A549 (cell line): ENCODE measurements around the gene UNCX. TPM values are rescaled to one million over a fixed set of nuclear protein-coding genes. Genes with fewer than 3 reads are reported as not detected.

Experiments
- ATAC-seq, 2 experiments: fragments of 200-7000 bp in 1 of 2; fragments of >200 bp in 1 of 2; cut with Nextera tagmentation in 1 of 2; cut with Tn5 transposase in 1 of 2; 3 replicates each; pipeline versions ENCODE4 v1.8.0 to v1.9.1; 2018 to 2020; ENCODE audit warnings: mild to moderate bottlenecking in 1 of 2, moderate library complexity in 1 of 2
- CTCF ChIA-PET: fragments of 300-600 bp; sonication (Branson Sonifier 250); formaldehyde crosslinking; extraction: SDS; loops from one replicate; lab custom pipeline; 2021; ENCODE audit warnings: antibody characterized with exemption, inconsistent platforms; lab: Yijun Ruan, JAX
- POLR2A ChIA-PET: fragments of 350-600 bp; formaldehyde crosslinking; extraction: SDS; loops from one replicate; lab custom pipeline; 2021; ENCODE audit warnings: antibody characterized with exemption, inconsistent platforms; lab: Yijun Ruan, JAX
- DNase-seq, 2 experiments: peaks; one replicate each; pipeline versions ENCODE4 v3.0.0 to v3.0.0-alpha.2; 2011 to 2016; ENCODE audit warnings: low read depth in 1 of 2, low spot score in 1 of 2
- FAIRE-seq: peaks from 2 replicates; lab custom pipeline; 2011; peaks lifted over from hg19 to GRCh38; lab: Jason Lieb, UNC
- H3K27ac ChIP-seq, 2 experiments: fragments of >200 bp; sonication (Bioruptor Twin); formaldehyde crosslinking; 3 replicates each; pipeline ENCODE4 v1.5.1; 2016 to 2017
- H3K4me1 ChIP-seq: fragments of >200 bp; sonication (Bioruptor Twin); formaldehyde crosslinking; 3 replicates; pipeline ENCODE4 v1.6.1; 2016
- H3K4me2 ChIP-seq: fragments of >200 bp; sonication (Bioruptor Twin); formaldehyde crosslinking; 3 replicates; pipeline ENCODE4 v1.6.1; 2016
- H3K4me3 ChIP-seq: fragments of >200 bp; sonication (Bioruptor Twin); formaldehyde crosslinking; 3 replicates; pipeline ENCODE4 v1.5.1; 2016
- H3K9me3 ChIP-seq: fragments of >200 bp; sonication (Bioruptor Twin); formaldehyde crosslinking; 3 replicates; pipeline ENCODE4 v1.6.1; 2016
- CHD2 ChIP-seq: fragments of 150-350 bp; IDR thresholded peaks from 2 replicates; pipeline ENCODE4 v1.6.1; 2014; ENCODE audit warnings: low read length; ENCODE audit not compliant: partially characterized antibody
- CHD4 ChIP-seq: fragments of 200-600 bp; sonication (generic); IDR thresholded peaks from 2 replicates; pipeline ENCODE4 v1.6.1; 2016; ENCODE audit warnings: antibody characterized with exemption, mild to moderate bottlenecking, borderline replicate concordance
- CTCF ChIP-seq: fragments of >200 bp; sonication (Bioruptor Twin); formaldehyde crosslinking; IDR thresholded peaks from 3 replicates; pipeline ENCODE4 v1.5.1; 2016
- EHF ChIP-seq: fragments of 250-450 bp; sonication (Bioruptor Pico); IDR thresholded peaks from 2 replicates; pipeline ENCODE4 v1.5.0; 2020; ENCODE audit warnings: mild to moderate bottlenecking
- FOSB ChIP-seq: fragments of 250-450 bp; sonication (Bioruptor Pico); IDR thresholded peaks from 2 replicates; pipeline ENCODE4 v1.5.0; 2020; ENCODE audit warnings: mild to moderate bottlenecking, moderate library complexity
- FOSL2 ChIP-seq, 2 experiments: fragments of 450-650 bp in 1 of 2; fragments of >200 bp in 1 of 2; sonication (Bioruptor Twin) in 1 of 2; formaldehyde crosslinking; IDR thresholded peaks; 2 replicates each; pipeline versions ENCODE4 v1.5.0 to v1.6.1; 2016 to 2020; ENCODE audit warnings: mild to moderate bottlenecking in 1 of 2, moderate library complexity in 1 of 2
- HMGXB4 ChIP-seq: fragments of 250-450 bp; sonication (Bioruptor Pico); IDR thresholded peaks from 2 replicates; pipeline ENCODE4 v1.5.0; 2021; ENCODE audit warnings: mild to moderate bottlenecking, moderate library complexity, borderline replicate concordance
- HOXB13 ChIP-seq: fragments of 250-450 bp; sonication (Bioruptor Pico); IDR thresholded peaks from 2 replicates; pipeline ENCODE4 v1.5.0; 2020; ENCODE audit warnings: low read depth, mild to moderate bottlenecking, moderate library complexity
- PBX3 ChIP-seq: IDR thresholded peaks from 2 replicates; pipeline ENCODE4 v1.6.1; 2012
- POLR2A ChIP-seq: IDR thresholded peaks from 2 replicates; pipeline ENCODE4 v1.6.1; 2012; ENCODE audit warnings: mild to moderate bottlenecking, low read length
- RCOR1 ChIP-seq: fragments of 150-350 bp; IDR thresholded peaks from 2 replicates; pipeline ENCODE4 v1.6.1; 2014; ENCODE audit warnings: antibody characterized with exemption, low read length, low read depth
- REST ChIP-seq: fragments of 200-600 bp; sonication (generic); IDR thresholded peaks from 2 replicates; pipeline ENCODE4 v1.6.1; 2016; ENCODE audit warnings: antibody characterized with exemption, mild to moderate bottlenecking, moderate library complexity
- RNF2 ChIP-seq: fragments of 200-600 bp; sonication (generic); IDR thresholded peaks from 2 replicates; pipeline ENCODE4 v1.6.1; 2016; ENCODE audit warnings: low read depth, mild to moderate bottlenecking, antibody characterized with exemption, moderate library complexity, borderline replicate concordance
- TFCP2L1 ChIP-seq: fragments of 250-450 bp; sonication (Bioruptor Pico); IDR thresholded peaks from 2 replicates; pipeline ENCODE4 v1.5.0; 2021; ENCODE audit warnings: mild to moderate bottlenecking
- TP53 ChIP-seq: fragments of 250-450 bp; sonication (Bioruptor Pico); IDR thresholded peaks from 2 replicates; pipeline ENCODE4 v1.5.0; 2021; ENCODE audit warnings: mild to moderate bottlenecking, moderate library complexity
- USF2 ChIP-seq: fragments of 450-650 bp; IDR thresholded peaks from 2 replicates; pipeline ENCODE4 v1.6.1; 2014; ENCODE audit warnings: antibody characterized with exemption
- WGBS: methylation state at CpG from one replicate; pipeline ENCODE4 v1.1.6; 2017; ENCODE audit errors: missing lambda C conversion rate; 5-methylcytosine and 5-hydroxymethylcytosine counted together
- polyA plus RNA-seq, 4 experiments: library from polyadenylated mRNA; depleted of rRNA in 3 of 4; stranded (reverse); fragments of >200 nt; fragmentation: RNase III in 1 of 4; extraction: RNeasy Plus Mini Kit Qiagen cat#74134 plus additional on column Dnase treatment in 1 of 4; gene quantifications; 2 replicates in 3 of 4; 3 replicates in 1 of 4; pipeline ENCODE4 v1.2.3, GENCODE V29; 2011 to 2017

UNCX gene
- polyA plus RNA-seq, 2 of the 4 experiments (the other 2 are of a cell fraction) = not detected

GRCh38 chr7:1238450-1238882 is 5.8 kb downstream of the UNCX start:
- Histone ChIP-seq H3K9me3 (no peaks in the 10 kb centered on the region), H3K4me2 (no peak overlapping the region), H3K4me1 (peaks cover 13% of the 10 kb centered on the region), H3K27ac (no peak overlapping the region), H3K4me3 (no peak overlapping the region)
- WGBS = 57% methylated on average over 21 of the region's 21 CpGs
- FAIRE-seq = no peak
- ChIA-PET CTCF (interaction anchor here (1.2 to 4.8 kb wide), 3 partner anchors 13 to 167 kb away, joined by 4 to 33 read pairs (median 8); no protein-coding TSS in a partner anchor), POLR2A (no interaction called here)
- no peak for TF ChIP-seq RCOR1
- no peak for TF ChIP-seq CTCF
- no peak for TF ChIP-seq HOXB13 (CRISPR knock-in tag)
- TF ChIP-seq EHF (CRISPR knock-in tag) = no peak
- no peak for TF ChIP-seq HMGXB4 (CRISPR knock-in tag)
- TF ChIP-seq FOSB (CRISPR knock-in tag) = no peak
- TF ChIP-seq PBX3 = no peak
- TF ChIP-seq TFCP2L1 (CRISPR knock-in tag) = no peak
- no peak for TF ChIP-seq CHD4
- TF ChIP-seq REST = no peak
- TF ChIP-seq RNF2 = no peak
- no peak for TF ChIP-seq FOSL2 (IDR thresholded peaks at IDR 0.05)
- no peak for TF ChIP-seq FOSL2 (CRISPR knock-in tag; IDR thresholded peaks at IDR 0.05)
- no peak for TF ChIP-seq CHD2
- no peak for TF ChIP-seq TP53
- TF ChIP-seq POLR2A = no peak
- no peak for TF ChIP-seq USF2
- no peak for ATAC-seq
- DNase-seq = no peak
